WTC11 (cell line): Measurements from ENCODE around the gene LAPTM5. TPM values are rescaled to one million over a fixed set of nuclear protein-coding genes. Genes with fewer than 3 reads are reported as not detected.

ENCODE experiments used
- ATAC-seq: fragments of 200-7000 bp; cut with Tn5 transposase; 2 replicates; pipeline ENCODE4 v1.10.0; 2021; ENCODE audit warnings: mild to moderate bottlenecking, moderate library complexity
- CTCF ChIA-PET: fragments of 300-600 bp; sonication (Branson Sonifier 250); formaldehyde crosslinking; loops from one replicate; lab custom pipeline; 2021; ENCODE audit warnings: antibody characterized with exemption; lab: Charles Lee
- POLR2A ChIA-PET: fragments of 350-600 bp; sonication (Branson Sonifier 250); formaldehyde crosslinking; loops from one replicate; lab custom pipeline; 2021; ENCODE audit warnings: antibody characterized with exemption; lab: Charles Lee
- DNase-seq: peaks from one replicate; pipeline ENCODE4 v3.0.0; 2021; ENCODE audit warnings: low spot score
- H3K27ac Mint-ChIP-seq: 2 replicates; pipeline ENCODE4 v1.8.0; 2021; ENCODE audit warnings: mixed read lengths
- H3K27me3 Mint-ChIP-seq: 2 replicates; pipeline ENCODE4 v1.8.0; 2021; ENCODE audit warnings: low read depth, mild to moderate bottlenecking, moderate library complexity, mixed read lengths
- H3K36me3 Mint-ChIP-seq: 2 replicates; pipeline ENCODE4 v1.8.0; 2021; ENCODE audit warnings: mixed read lengths
- H3K4me1 Mint-ChIP-seq: 2 replicates; pipeline ENCODE4 v1.8.0; 2022; ENCODE audit warnings: mixed read lengths
- H3K4me3 Mint-ChIP-seq: 2 replicates; pipeline ENCODE4 v1.8.0; 2021; ENCODE audit warnings: mild to moderate bottlenecking, moderate library complexity, mixed read lengths
- H3K9me3 Mint-ChIP-seq: 2 replicates; pipeline ENCODE4 v1.8.0; 2021; ENCODE audit warnings: mixed read lengths
- E2F1 ChIP-seq: sonication (generic); formaldehyde crosslinking; IDR thresholded peaks from 2 replicates; pipeline ENCODE4 v1.8.0; 2022; ENCODE audit warnings: mild to moderate bottlenecking, missing genetic modification reagents
- ETV6 ChIP-seq: sonication (generic); formaldehyde crosslinking; IDR thresholded peaks from 2 replicates; pipeline ENCODE4 v1.8.1; 2022; ENCODE audit warnings: mild to moderate bottlenecking, missing genetic modification reagents
- GABPB1 ChIP-seq: sonication (generic); formaldehyde crosslinking; IDR thresholded peaks from 2 replicates; pipeline ENCODE4 v1.8.1; 2023; ENCODE audit warnings: mild to moderate bottlenecking, missing genetic modification reagents
- GTF2I ChIP-seq: fragments of 250-450 bp; sonication (Bioruptor Pico); conservative IDR thresholded peaks from 2 replicates; pipeline ENCODE4 v1.4.0; 2021; ENCODE audit warnings: mild to moderate bottlenecking
- HMGXB4 ChIP-seq: sonication (generic); formaldehyde crosslinking; IDR thresholded peaks from 2 replicates; pipeline ENCODE4 v1.8.1; 2023; ENCODE audit warnings: mild to moderate bottlenecking, moderate library complexity, missing genetic modification reagents
- OVOL2 ChIP-seq: fragments of 250-450 bp; sonication (Bioruptor Pico); IDR thresholded peaks from 2 replicates; pipeline ENCODE4 v1.9.0; 2021; ENCODE audit warnings: mild to moderate bottlenecking, borderline replicate concordance
- SOX15 ChIP-seq: fragments of 250-450 bp; sonication (Bioruptor Pico); IDR thresholded peaks from 2 replicates; pipeline ENCODE4 v1.9.0; 2021; ENCODE audit warnings: mild to moderate bottlenecking
- STAT6 ChIP-seq: sonication (generic); formaldehyde crosslinking; conservative IDR thresholded peaks from 2 replicates; pipeline ENCODE4 v1.8.1; 2023; ENCODE audit warnings: mild to moderate bottlenecking, low read depth, missing genetic modification reagents, moderate library complexity
- TP53 ChIP-seq: sonication (generic); formaldehyde crosslinking; IDR thresholded peaks from 2 replicates; pipeline ENCODE4 v1.8.1; 2023; ENCODE audit warnings: mild to moderate bottlenecking, missing genetic modification reagents
- ZNF121 ChIP-seq: sonication (generic); formaldehyde crosslinking; IDR thresholded peaks from 2 replicates; pipeline ENCODE4 v1.8.0; 2023; ENCODE audit warnings: missing genetic modification reagents
- ZNF219 ChIP-seq: sonication (generic); formaldehyde crosslinking; IDR thresholded peaks from 2 replicates; pipeline ENCODE4 v1.8.0; 2023; ENCODE audit warnings: missing genetic modification reagents, mild to moderate bottlenecking, borderline replicate concordance
- ZNF281 ChIP-seq: sonication (generic); formaldehyde crosslinking; IDR thresholded peaks from 2 replicates; pipeline ENCODE4 v1.8.0; 2023; ENCODE audit warnings: mild to moderate bottlenecking, missing genetic modification reagents
- ZNF423 ChIP-seq: fragments of 250-450 bp; sonication (Bioruptor Pico); IDR thresholded peaks from 2 replicates; pipeline ENCODE4 v2.1.2; 2022; ENCODE audit warnings: mild to moderate bottlenecking, moderate library complexity
- ZNF512 ChIP-seq: sonication (generic); formaldehyde crosslinking; IDR thresholded peaks from 2 replicates; pipeline ENCODE4 v1.8.1; 2022; ENCODE audit warnings: missing genetic modification reagents, borderline replicate concordance
- total RNA-seq: library from RNA; stranded (reverse); gene quantifications from 3 replicates; pipeline ENCODE4 v1.2.3, GENCODE V29; 2021

The LAPTM5 gene
- total RNA-seq, 1 experiment from 2014 or later, result 1.3 TPM

GRCh38 chr1:30713311-30713710, 44.3 kb downstream of the LAPTM5 start:
- DNase-seq (no peak), ATAC-seq (no peak)
- Mint-ChIP-seq H3K36me3 (peaks cover 8% of the 10 kb centered on the region), H3K27me3 (peaks cover 6% of the 10 kb centered on the region), H3K4me1 (no peaks in the 10 kb centered on the region), H3K4me3 (no peak overlapping the region), H3K27ac (no peak overlapping the region), H3K9me3 (peaks cover 27% of the 10 kb centered on the region)
- ChIA-PET POLR2A (no interaction called here), CTCF (interaction anchor here (1.2 kb wide), 1 partner anchor 333 kb away, joined by 3 read pairs; no protein-coding TSS in a partner anchor)
- TF ChIP-seq E2F1 (CRISPR knock-in tag) (no peak), ZNF121 (CRISPR knock-in tag) (no peak), GABPB1 (CRISPR knock-in tag) (no peak), ZNF219 (CRISPR knock-in tag) (no peak), SOX15 (CRISPR knock-in tag) (no peak), STAT6 (CRISPR knock-in tag) (no peak), ZNF423 (no peak)
- TF ChIP-seq, all 79 proteins: peak for 0

- peaks cover 27% of the 10 kb centered on the region for H3K9me3 Mint-ChIP-seq
- CTCF ChIA-PET, result interaction anchor here (1.2 kb wide), 1 partner anchor 333 kb away, joined by 3 read pairs; no protein-coding TSS in a partner anchor
- no peak overlapping the region for H3K27ac Mint-ChIP-seq
- ATAC-seq (no peak), DNase-seq (no peak)
- no peak overlapping the region for H3K4me3 Mint-ChIP-seq
- H3K4me1 Mint-ChIP-seq, result peaks cover 3% of the 10 kb centered on the region; the same call in 1 of the 2 replicates
- TF ChIP-seq OVOL2 (CRISPR knock-in tag) (no peak), ZNF121 (CRISPR knock-in tag) (no peak), ZNF512 (CRISPR knock-in tag) (no peak), GTF2I (CRISPR knock-in tag) (no peak), TP53 (CRISPR knock-in tag) (no peak), ZNF281 (CRISPR knock-in tag) (no peak), E2F1 (CRISPR knock-in tag) (no peak), ETV6 (CRISPR knock-in tag) (no peak), HMGXB4 (CRISPR knock-in tag) (no peak)
- TF ChIP-seq, all 79 proteins: peak for 0
- POLR2A ChIA-PET, result no interaction called here
- Mint-ChIP-seq H3K36me3 (peaks cover 8% of the 10 kb centered on the region), H3K27me3 (peaks cover 6% of the 10 kb centered on the region)
These were observed 45.0 kb downstream of the LAPTM5 start for GRCh38 chr1:30712583-30712982.
